Keratinocyte (primary cell): ENCODE measurements around the gene ARMC9.

Source experiments
- CTCF ChIP-seq, 3 experiments: IDR thresholded peaks in 1 of 3; conservative IDR thresholded peaks in 1 of 3; optimal IDR thresholded peaks in 1 of 3; 2 replicates in 2 of 3; 3 replicates in 1 of 3; pipeline versions ENCODE3 to v1.5.1; 2011; ENCODE audit warnings: low read length in 3 of 3, mild to moderate bottlenecking in 3 of 3, moderate library complexity in 2 of 3, control low read depth in 1 of 3, inconsistent platforms in 1 of 3; ENCODE audit not compliant: insufficient read depth in 2 of 3; ENCODE audit errors: extremely low read depth in 1 of 3
- EZH2 ChIP-seq: IDR thresholded peaks from one replicate; pipeline ENCODE4 v1.6.1; 2012; ENCODE audit warnings: inconsistent platforms, mild to moderate bottlenecking, low read length, moderate library complexity

DNA sequence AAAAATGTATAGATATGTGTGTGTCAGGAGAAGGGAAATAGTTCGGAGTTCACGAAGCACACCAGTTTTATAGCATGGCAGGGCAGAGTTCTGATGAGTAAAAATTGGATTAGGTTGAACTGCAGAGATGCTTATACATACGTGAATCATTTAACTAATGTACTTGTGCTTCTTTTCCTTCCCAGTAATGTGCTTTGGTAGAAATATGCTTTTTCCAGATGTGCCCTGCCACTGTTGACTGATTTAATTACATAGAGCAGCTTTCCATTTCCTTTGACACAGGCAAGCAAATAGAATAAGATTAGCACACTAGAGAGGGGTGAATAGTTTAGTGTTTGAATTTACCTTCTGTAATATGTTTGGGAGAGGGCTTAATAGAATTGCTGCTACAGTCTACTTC, 28.9 kb upstream of the ARMC9 start:
- TF ChIP-seq CTCF (optimal IDR thresholded peaks at IDR 0.05 in 1 of 3, IDR thresholded peaks at IDR 0.05 in 1 of 3, conservative IDR thresholded peaks at IDR 0.05 in 1 of 3; ENCODE audit: extremely low read depth in 1 of 3, insufficient read depth in 2 of 3, low read length in 3 of 3) (no peak), EZH2 (no peak)
